Effector CD4-positive, alpha-beta T cell (primary cell): ENCODE measurements around the gene TROAP. TPM values are rescaled to one million over a fixed set of nuclear protein-coding genes. Genes with fewer than 3 reads are reported as not detected.
"Not testable (repeated sequence)": the region's sequence is repeated elsewhere in the genome, so short reads cannot be mapped to it uniquely, and the experiment has no call there.

Experiments
- DNase-seq: peaks from one replicate; pipeline ENCODE4 v3.0.0-alpha.2; 2020
- total RNA-seq: gene quantifications from one replicate; lab custom pipeline; 2026; lab: John Stamatoyannopoulos, UW

The TROAP gene
- total RNA-seq = not detected

GRCh38 chr12:49322708-49323523 is at the start of gene TROAP:
TROAP (plus strand) TSS chr12:49323255; CDS start chr12:49323609, 354 bp downstream.
- DNase-seq = peak; percentile 96

- DNase-seq = no peak
Observed at GRCh38 chr12:49273726-49274395, 49.2 kb upstream of the TROAP start.

DNA sequence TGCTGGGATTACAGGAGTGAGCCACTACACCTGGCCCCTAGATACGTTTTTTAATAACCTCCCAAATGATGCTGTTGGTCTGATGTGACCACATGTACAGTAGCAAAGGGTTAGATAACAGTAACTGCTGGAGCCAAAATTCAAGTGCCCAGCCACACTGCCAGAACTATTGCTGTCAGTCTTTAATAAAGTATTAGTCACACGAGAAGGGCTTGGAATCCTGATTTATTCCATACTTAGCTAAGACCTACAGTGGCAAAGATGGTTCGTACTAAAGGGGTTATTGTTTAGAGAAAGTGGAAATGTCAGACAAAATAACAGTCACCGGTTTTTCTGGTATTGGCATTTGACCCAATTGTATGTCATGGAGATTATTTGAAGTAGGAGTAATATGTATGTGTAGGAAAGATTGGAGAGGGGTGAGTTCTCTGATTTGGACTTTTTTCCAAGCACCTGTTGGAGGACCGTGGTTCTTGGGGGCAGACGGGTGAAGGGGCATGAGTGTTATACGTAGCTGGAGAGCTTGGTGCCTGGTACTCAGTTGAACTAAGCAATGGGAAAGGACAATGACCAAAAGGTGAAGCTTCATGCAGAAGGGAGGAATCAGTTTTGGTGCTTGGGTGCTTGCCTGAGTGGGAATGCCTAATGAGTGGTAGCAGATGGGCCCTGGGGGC is 48.5 kb upstream of the TROAP start:
- DNase-seq = no peak

DNA sequence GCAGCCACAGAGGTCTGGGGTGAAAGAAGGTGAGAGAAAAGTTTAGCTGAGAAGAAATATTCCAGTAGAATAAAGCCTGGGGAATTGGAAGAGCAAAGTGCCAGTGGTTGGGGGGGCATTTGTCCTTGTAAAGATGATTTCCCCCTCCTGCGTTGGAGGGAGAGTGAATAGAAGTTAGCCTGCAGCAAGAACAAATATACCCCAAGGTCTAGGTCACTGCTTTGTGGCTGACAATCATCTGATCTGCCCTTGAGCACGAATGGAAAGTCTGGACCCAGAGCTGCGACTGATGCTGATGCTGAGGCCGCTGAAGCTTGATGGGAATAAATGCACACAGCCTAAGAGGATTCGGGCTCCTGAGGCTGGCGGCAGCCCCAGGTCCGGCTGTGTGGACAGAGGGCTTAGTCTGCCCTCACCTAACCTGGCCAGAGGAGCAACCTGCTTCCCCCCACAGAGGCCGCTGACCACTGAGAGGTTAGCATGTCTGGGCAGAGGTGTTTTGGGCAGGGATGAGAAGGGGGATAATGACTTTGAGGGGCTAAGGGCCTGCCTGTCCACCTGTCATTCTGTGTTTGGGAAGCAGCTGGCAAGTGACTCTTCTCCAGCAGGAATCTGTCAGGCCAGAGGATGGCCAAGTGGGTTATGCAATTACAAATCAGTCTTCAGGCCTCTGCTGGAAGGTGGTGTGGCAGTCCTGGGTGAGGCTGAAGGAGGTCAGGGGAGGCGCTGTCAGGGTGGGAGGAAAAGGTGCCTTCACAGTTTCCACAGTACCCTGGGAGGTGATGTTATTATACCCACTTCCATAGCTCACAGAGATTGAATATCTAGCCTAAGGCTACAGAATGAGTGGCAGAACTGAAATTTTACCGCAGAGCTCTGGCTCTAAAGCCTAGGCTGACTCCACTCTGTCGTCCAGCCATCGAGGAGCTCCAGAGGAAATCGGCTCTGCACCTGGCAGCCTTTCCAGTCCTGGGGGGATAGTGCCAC is 46.5 kb upstream of the TROAP start:
- DNase-seq = no peak

GRCh38 chr12:49277466-49277865 is 45.6 kb upstream of the TROAP start:
- DNase-seq = no peak

GRCh38 chr12:49279706-49280159 is 43.3 kb upstream of the TROAP start:
- no peak for DNase-seq

DNA sequence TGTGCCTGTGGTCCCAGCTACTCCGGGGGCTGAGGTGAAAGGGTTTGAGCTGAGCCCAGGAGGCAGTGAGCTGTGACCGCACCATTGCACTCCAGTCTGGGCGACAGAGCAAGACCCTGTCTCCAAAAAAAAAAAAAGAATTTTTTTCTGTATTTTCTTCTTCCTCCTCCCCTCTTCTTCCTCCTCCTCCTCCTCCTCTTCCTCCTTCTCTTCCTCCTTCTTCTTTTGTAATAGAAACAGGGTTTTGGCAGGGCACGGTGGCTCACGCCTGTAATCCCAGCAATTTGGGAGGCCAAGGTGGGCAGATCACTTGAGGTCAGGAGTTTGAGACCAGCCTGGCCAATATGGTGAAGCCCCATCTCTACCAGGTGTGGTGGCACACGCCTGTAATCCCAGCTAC is 42.5 kb upstream of the TROAP start:
- DNase-seq = not testable (repeated sequence)

- no peak for DNase-seq
Observed at GRCh38 chr12:49282302-49282701, 40.8 kb upstream of the TROAP start.

DNA sequence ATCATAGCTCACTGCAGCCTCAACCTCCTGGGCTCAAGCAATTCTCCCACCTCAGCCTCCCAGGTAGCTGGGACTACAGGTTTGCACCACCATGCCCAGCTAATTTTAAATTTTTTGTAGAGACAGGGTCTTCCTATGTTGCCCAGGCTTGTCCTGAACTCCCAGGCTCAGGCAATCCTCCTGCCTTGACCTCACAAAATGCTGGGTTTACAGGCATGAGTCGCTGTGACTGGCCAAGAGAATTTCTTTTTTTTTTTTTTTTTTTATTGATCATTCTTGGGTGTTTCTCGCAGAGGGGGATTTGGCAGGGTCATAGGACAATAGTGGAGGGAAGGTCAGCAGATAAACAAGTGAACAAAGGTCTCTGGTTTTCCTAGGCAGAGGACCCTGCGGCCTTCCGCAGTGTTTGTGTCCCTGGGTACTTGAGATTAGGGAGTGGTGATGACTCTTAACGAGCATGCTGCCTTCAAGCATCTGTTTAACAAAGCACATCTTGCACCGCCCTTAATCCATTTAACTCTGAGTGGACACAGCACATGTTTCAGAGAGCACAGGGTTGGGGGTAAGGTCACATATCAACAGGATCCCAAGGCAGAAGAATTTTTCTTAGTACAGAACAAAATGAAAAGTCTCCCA is 40.2 kb upstream of the TROAP start:
- DNase-seq = not testable (repeated sequence)

- no peak for DNase-seq
Observed at GRCh38 chr12:49283541-49284429, 39.3 kb upstream of the TROAP start.

- no peak for DNase-seq
Observed at GRCh38 chr12:49284672-49285071, 38.4 kb upstream of the TROAP start.

DNA sequence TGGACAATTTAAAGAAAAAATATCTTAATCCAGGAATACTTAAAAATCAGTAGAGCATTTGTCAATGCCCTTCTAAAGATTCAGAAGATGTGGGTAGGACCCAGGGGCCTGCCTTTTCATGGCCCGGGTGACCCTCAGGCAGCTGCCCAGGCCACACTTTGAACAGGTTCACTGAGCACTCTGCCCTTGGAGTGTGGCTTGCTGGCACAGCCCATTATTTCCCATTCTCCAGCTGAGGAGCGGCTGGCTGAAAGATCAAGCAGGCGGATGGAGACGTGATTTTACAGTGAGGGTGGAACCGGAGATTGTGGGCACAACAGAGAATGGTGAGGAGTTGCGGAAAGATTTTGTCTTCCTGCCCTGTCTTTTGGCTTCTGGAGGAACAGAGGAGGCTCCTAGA is 35.2 kb upstream of the TROAP start:
- DNase-seq = no peak

DNA sequence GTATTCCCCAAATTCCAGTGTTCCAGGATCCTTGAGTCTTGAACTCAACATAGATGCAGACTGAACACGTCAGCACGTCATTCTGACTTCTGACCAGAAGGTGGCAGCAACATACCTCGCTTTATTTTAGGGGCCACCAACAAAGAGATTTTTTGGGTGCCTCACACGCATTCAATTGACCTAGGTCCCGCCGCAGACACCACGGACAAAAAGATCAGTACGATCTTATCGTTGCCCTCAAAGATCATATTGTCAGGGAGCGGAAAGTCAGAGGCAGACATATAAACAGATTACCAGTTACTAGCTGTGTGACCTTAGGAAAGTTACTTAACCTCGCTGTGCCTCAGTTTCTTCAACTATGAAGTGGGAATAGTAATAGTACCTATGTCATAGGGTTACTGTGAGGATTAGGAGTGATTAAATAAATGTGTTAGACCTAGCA is 34.6 kb upstream of the TROAP start:
- DNase-seq = peak; percentile 65

DNA sequence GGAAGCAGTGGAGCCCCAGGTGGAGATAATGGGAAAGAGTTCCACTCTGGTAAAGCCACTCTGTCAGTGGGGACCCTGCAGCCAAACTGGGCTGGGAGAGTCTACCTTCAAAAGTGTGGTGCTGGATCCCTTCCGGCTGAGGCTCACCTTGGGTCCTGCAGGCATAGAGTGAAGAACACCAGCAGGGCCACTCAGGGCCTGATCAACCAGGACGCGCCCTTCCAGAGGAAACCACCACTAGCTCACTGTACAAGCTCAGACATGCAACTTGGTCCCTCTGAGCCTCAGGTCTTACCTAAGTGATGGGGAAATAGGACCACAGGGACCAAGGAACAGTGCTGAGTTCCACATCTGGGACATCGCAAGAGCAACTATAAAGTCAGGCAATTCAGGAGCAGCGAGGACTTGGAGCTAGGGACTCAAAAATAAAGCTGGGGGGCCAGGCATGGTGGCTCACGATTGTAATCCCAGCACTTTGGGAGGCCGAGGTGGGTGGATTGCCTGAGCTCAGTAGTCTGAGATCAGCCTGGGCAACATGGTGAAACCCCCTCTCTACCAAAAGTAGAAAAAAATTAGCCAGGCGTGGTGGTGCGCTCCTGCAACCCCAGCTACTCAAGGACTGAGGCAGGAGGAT is 34.0 kb upstream of the TROAP start:
- DNase-seq = no peak

- DNase-seq = no peak
Observed at GRCh38 chr12:49292729-49293055, 30.4 kb upstream of the TROAP start.

DNA sequence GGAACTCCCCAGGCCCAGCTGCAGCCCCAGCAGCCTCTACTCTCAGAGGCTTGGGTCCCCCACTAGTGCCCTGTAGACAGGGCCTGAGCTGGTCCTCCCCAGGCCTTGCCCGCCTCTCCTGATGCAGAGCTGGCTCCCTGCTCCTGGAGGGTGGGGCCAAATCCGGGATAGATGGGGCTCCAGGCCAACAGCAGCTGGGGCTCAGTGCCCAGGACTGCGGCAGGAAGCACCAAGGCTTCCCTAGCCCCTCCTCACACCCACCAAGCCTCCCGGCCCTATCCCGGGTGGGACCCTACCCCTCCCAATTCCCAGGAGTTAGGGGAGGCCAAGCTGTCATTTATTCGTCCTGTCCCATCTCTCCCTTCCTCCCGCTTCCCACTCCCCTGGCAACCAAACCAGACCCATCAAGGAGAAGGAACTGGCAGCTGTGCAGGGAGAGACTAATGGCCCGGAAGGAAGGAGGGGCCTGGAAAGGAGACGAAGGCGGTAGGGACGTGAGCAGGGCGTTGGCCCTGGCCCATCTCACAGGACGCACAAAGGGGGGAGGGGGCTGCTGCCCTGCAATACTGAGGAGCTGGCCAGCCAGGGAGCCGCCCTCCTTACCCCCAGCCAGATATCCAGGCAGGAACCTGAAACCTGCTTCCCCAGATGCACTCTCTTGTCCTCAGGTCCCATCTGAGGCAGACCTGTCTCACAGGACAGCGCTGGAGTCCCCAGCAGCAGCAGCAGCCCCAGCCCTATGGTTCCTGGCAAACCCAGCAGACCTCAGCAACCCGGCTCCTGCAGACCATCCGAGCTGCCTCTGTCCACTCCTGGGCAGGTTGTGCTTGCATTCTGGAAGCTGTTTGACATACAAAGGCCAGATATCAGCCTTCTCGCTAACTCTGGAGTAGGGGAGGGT is 29.7 kb upstream of the TROAP start:
- DNase-seq = no peak

DNA sequence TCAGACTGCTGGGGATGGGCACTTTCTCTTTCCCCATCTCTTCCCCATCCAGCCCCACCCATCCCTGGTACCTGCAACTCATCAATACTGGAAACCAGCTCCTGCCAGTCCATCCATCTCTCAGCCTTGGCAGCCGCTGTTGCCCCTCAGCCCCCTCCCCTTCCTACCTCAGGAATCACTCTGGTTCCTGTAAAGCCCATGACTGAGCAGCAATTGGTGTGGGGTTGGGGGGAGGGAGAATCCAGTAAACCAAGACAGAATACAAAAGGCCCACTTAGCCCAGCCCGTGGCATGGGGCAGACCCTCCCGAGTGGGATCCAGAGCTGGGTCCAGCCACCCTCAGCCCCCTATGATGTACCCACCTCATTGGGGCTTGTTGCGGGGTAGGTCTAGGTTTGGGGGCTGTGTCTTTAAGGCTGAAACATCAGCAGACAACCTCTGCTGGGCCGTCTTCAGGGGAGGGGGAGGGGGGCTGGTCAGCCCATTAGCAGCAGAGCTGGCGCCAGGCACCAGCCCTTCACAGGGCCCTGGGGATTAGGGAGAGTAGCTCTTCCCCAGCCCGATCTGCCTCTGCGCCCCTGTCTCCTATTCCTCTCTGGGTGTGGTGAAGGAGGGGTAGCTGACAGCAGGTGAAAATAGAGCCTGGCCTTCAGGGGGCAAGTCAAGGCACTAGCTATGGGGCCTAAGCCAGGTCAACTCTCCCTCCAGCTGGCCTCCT is 28.8 kb upstream of the TROAP start:
- no peak for DNase-seq

DNA sequence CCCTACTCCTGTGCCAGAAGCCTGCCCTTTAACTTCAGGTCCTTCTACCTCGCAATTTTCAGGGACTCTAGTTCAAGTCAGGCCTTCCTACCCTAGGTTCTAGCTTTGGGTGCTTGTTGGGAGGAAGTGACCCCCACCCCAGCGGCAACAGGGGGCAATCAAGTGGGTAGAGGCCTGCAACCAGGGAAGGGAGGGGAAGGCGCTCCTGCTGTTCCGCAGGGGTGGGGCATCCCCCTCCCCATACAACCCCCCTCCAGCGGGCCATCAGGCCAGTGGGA is 28.3 kb upstream of the TROAP start:
- no peak for DNase-seq
